Neural crest cell (in vitro differentiated cells): ENCODE results near the gene DNASE1. TPM values are rescaled to one million over a fixed set of nuclear protein-coding genes. Genes with fewer than 3 reads are reported as not detected.
"Not testable (repeated sequence)": the region's sequence is repeated elsewhere in the genome, so short reads cannot be mapped to it uniquely, and the experiment has no call there.

Experiments
- DNase-seq: peaks from one replicate; pipeline ENCODE4 v3.0.0; 2021; ENCODE audit warnings: low read depth, mixed read lengths, low spot score
- H3K27ac Mint-ChIP-seq: one replicate; pipeline ENCODE4 v1.8.0; 2021; ENCODE audit warnings: mild to moderate bottlenecking, mixed read lengths; ENCODE audit not compliant: unreplicated experiment
- H3K27me3 Mint-ChIP-seq: 2 replicates; pipeline ENCODE4 v1.8.0; 2021; ENCODE audit warnings: low read depth, mild to moderate bottlenecking, mixed read lengths
- H3K36me3 Mint-ChIP-seq: 2 replicates; pipeline ENCODE4 v1.8.0; 2021; ENCODE audit warnings: low read depth, mild to moderate bottlenecking, mixed read lengths
- H3K4me1 Mint-ChIP-seq: 2 replicates; pipeline ENCODE4 v1.8.0; 2021; ENCODE audit warnings: mixed read lengths
- H3K4me3 Mint-ChIP-seq: one replicate; pipeline ENCODE4 v1.8.0; 2021; ENCODE audit warnings: mild to moderate bottlenecking, mixed read lengths
- H3K9me3 Mint-ChIP-seq: 2 replicates; pipeline ENCODE4 v1.8.0; 2021; ENCODE audit warnings: mixed read lengths
- total RNA-seq: library from RNA; stranded (reverse); gene quantifications from 2 replicates; pipeline ENCODE4 v1.2.1, GENCODE V29; 2021
- TF ChIP-seq, protein P1 (sequence below): fragments of 200-600 bp; sonication (generic); conservative IDR thresholded peaks from 2 replicates; pipeline ENCODE4 v1.5.0; 2021; ENCODE audit warnings: antibody characterized with exemption, mild to moderate bottlenecking

The DNASE1 gene
- total RNA-seq, 1 donor from 2014 or later, result 23.6 TPM

DNA sequence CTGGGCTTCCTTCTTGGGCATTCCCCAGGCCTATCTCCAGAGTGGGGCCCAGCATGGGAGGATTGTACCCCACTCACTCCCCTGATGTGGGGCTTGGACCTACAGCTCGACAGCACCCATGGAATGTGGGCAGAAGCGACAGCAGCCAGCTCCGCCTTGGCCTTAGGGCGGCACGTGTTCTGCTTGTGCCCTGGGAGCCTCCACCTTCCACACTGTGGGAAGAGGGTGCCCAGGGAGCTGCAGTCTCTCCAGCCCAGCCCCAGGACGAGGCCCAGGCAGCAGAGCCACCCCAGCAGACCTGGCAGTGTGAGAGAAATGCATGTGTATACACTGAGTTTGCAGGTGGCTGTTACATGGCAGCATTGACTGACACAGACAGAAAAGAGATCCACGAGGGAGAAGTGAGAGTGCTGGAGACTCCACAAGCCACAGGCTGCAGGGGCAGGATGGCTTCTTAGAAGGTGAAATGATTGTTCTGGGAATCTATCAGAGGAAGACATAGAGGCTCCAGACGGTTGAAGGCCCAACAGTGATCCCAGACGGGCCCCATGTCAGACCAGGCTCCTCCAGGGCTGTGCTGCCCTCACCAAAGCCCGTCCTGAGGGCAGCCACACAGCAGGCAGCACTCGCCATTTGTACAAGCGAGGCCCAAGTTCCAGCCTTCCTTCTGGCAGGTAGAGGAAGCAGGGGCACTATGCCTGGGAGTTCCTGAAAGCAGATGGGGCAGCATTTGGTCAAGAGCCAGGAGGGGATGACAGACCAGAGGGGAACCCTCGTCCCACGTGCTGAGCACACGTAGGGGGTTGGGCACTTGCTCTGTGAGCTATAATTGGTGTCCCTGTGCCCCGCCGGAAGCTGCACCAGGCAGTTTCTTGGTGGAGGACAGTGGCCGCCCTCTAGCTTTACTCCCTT lies 2.8 kb upstream of the DNASE1 start:
- TF ChIP-seq, protein P1, sequence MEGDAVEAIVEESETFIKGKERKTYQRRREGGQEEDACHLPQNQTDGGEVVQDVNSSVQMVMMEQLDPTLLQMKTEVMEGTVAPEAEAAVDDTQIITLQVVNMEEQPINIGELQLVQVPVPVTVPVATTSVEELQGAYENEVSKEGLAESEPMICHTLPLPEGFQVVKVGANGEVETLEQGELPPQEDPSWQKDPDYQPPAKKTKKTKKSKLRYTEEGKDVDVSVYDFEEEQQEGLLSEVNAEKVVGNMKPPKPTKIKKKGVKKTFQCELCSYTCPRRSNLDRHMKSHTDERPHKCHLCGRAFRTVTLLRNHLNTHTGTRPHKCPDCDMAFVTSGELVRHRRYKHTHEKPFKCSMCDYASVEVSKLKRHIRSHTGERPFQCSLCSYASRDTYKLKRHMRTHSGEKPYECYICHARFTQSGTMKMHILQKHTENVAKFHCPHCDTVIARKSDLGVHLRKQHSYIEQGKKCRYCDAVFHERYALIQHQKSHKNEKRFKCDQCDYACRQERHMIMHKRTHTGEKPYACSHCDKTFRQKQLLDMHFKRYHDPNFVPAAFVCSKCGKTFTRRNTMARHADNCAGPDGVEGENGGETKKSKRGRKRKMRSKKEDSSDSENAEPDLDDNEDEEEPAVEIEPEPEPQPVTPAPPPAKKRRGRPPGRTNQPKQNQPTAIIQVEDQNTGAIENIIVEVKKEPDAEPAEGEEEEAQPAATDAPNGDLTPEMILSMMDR, result no peak
- peaks cover 2% of the 10 kb centered on the region for H3K36me3 Mint-ChIP-seq
- peaks cover 9% of the 10 kb centered on the region for H3K4me1 Mint-ChIP-seq
- H3K27me3 Mint-ChIP-seq, result no peaks in the 10 kb centered on the region
- no peak overlapping the region for H3K4me3 Mint-ChIP-seq
- DNase-seq, result no peak
- H3K27ac Mint-ChIP-seq, result no peak overlapping the region
- H3K9me3 Mint-ChIP-seq, result no peaks in the 10 kb centered on the region

DNA sequence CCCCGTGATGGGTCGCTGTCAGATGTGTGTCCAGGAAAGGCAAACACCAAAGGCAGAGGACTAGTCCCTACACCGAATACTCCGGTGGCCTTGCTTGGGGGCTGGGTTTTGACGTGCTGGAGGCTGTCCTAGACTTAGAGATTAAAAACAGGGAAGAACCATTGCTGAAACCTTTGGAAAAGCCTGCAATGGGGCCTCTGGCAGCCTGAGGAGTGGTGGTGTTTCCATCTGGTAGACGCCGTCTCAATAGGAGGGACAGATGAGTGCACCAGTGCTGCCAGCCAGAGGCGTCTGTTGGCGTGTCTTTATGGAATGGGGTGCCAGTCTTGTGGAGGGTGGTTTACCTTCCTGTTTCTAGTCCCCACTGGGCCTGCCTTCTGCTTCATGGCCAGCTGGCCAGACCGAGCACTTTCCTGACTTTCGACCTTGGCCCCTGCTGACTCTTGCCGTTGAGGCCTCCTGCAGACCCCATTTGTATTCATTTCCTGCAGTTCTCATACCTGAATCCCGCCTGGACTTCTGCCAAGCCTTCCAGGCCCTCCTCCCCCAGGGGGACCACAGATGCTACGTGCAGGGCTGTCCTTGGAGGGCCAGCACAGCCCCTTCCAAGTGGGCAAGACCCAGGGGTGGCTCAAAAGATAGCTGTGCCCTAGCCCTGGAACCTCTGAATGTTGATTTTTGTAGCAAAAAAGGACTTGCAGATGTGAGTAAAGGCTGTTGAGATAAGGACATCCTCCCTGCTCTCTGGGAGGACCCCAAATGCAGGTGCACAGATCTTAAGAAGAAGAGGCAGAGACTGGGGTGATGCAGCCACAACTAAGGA lies 1.9 kb upstream of the DNASE1 start:
- no peak overlapping the region for H3K4me3 Mint-ChIP-seq

DNA sequence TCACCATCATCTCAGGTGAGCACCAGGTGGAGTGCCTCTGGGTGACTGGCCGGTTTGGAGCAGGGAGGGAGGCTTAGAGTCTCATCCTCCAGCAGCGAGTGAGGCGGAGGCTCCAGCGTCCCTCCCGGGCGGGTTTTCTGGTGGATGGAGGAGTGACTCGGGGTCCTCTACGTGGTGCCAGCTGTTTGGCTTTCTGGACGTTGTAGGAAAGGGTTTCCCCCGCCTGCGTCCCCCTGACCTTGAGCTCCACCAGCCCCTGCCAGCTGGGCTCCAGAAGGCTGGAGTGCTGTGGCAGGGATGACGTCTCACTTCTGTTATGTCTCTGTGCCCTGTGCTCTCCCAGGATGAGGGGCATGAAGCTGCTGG lies 522 bp downstream of the DNASE1 start:
- peaks cover 5% of the 10 kb centered on the region for H3K36me3 Mint-ChIP-seq
- no peaks in the 10 kb centered on the region for H3K27me3 Mint-ChIP-seq
- TF ChIP-seq, protein P1, result no peak
- H3K4me1 Mint-ChIP-seq, result peaks cover 9% of the 10 kb centered on the region
- H3K9me3 Mint-ChIP-seq, result no peaks in the 10 kb centered on the region
- DNase-seq, result no peak
- no peak overlapping the region for H3K27ac Mint-ChIP-seq
- no peak overlapping the region for H3K4me3 Mint-ChIP-seq

More for the DNA sequence above, 1.9 kb upstream of the DNASE1 start:
- TF ChIP-seq, protein P1, result no peak
- no peak for DNase-seq
- Mint-ChIP-seq H3K9me3 (no peaks in the 10 kb centered on the region), H3K36me3 (peaks cover 5% of the 10 kb centered on the region), H3K4me1 (peaks cover 9% of the 10 kb centered on the region), H3K27ac (no peak overlapping the region), H3K27me3 (no peaks in the 10 kb centered on the region)

DNA sequence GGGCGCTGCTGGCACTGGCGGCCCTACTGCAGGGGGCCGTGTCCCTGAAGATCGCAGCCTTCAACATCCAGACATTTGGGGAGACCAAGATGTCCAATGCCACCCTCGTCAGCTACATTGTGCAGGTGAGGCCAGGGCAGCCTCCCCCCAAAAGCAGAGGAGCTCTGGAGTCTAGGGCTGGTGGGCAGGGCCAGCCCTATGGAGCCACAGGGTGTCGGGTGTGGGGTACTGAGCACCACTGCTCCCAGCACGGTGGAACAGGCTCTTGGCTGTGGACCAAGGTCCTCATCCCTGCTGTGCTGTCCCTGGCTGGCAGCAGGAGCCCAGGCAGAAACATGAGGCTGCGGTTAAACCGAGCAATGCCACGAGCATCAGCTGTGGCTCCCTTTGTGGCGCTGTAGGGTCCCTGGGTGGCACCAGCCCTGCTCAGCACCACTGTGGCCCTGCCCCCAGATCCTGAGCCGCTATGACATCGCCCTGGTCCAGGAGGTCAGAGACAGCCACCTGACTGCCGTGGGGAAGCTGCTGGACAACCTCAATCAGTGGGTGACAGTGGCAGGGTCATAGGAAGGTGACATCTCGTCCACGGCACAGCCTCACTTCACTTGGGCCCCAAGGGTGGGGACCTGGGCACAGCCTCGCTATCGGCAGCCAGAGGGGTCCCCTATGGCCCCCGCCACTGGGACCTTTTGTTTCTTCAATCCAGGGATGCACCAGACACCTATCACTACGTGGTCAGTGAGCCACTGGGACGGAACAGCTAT lies 1.1 kb downstream of the DNASE1 start:
- Mint-ChIP-seq H3K27me3 (no peaks in the 10 kb centered on the region), H3K4me1 (peaks cover 9% of the 10 kb centered on the region), H3K36me3 (peaks cover 5% of the 10 kb centered on the region), H3K27ac (no peak overlapping the region), H3K4me3 (no peak overlapping the region), H3K9me3 (no peaks in the 10 kb centered on the region)
- TF ChIP-seq, protein P1, result no peak
- no peak for DNase-seq

DNA sequence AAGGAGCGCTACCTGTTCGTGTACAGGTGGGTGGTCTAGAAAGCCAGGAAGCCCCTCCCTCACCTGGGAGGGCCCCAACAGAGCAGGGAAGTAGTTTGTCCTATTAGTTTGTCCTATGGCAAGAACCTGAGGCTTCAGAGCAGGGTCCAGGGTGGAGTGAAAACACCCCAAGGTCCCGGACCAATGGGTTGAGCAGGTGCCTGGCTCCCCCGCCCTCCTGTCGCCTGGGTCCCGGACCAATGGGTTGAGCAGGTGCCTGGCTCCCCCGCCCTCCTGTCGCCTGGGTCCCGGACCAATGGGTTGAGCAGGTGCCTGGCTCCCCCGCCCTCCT lies 1.6 kb downstream of the DNASE1 start:
- not testable (repeated sequence) for H3K9me3 Mint-ChIP-seq, H3K27me3 Mint-ChIP-seq, H3K4me1 Mint-ChIP-seq, H3K36me3 Mint-ChIP-seq, DNase-seq, H3K4me3 Mint-ChIP-seq, H3K27ac Mint-ChIP-seq
